Natural killer cell (primary cell): Measurements from ENCODE around the gene PSEN1. TPM values are rescaled to one million over a fixed set of nuclear protein-coding genes. Genes with fewer than 3 reads are reported as not detected.

Source experiments
- ATAC-seq, 3 donors: fragments of 150-1000 bp in 2 of 3; fragments of 200-7000 bp in 1 of 3; cut with Tn5 transposase; 1 replicate in 1 of 3; 2 replicates in 2 of 3; pipeline ENCODE4 v1.10.0; 2021; ENCODE audit warnings: mild to moderate bottlenecking in 2 of 3, moderate library complexity in 2 of 3
- DNase-seq, 2 donors: peaks; one replicate each; pipeline versions ENCODE4 v3.0.0 to v3.0.0-alpha.2; 2013 to 2021; ENCODE audit warnings: mixed read lengths in 1 of 2
- H3K27ac ChIP-seq: one replicate; pipeline ENCODE4 v1.5.1; 2013; ENCODE audit warnings: mild to moderate bottlenecking, low read length
- H3K27me3 ChIP-seq: one replicate; pipeline ENCODE4 v1.6.1; 2013; ENCODE audit warnings: low read length; ENCODE audit not compliant: control insufficient read depth, insufficient read depth
- H3K36me3 ChIP-seq: one replicate; pipeline ENCODE4 v1.6.1; 2013; ENCODE audit warnings: low read length; ENCODE audit not compliant: control insufficient read depth, insufficient read depth
- H3K4me1 ChIP-seq: one replicate; pipeline ENCODE4 v1.6.1; 2013; ENCODE audit warnings: low read length; ENCODE audit not compliant: control insufficient read depth, insufficient read depth
- H3K4me3 ChIP-seq: one replicate; pipeline ENCODE4 v1.5.1; 2013; ENCODE audit warnings: low read length
- H3K9me3 ChIP-seq: one replicate; pipeline ENCODE4 v1.6.1; 2013; ENCODE audit warnings: low read length; ENCODE audit not compliant: control insufficient read depth, insufficient read depth
- H3K27ac Mint-ChIP-seq, 2 donors: one replicate each; pipeline ENCODE4 v1.8.0; 2022; ENCODE audit warnings: mild to moderate bottlenecking in 2 of 2, mixed read lengths in 2 of 2, moderate library complexity in 1 of 2
- H3K27me3 Mint-ChIP-seq, 2 donors: one replicate each; pipeline ENCODE4 v1.8.0; 2022; ENCODE audit warnings: low read depth in 2 of 2, mixed read lengths in 2 of 2
- H3K36me3 Mint-ChIP-seq: one replicate; pipeline ENCODE4 v1.8.0; 2022; ENCODE audit warnings: mixed read lengths
- H3K4me1 Mint-ChIP-seq, 2 donors: one replicate each; pipeline ENCODE4 v1.8.0; 2022; ENCODE audit warnings: mixed read lengths in 2 of 2
- H3K4me3 Mint-ChIP-seq: one replicate; pipeline ENCODE4 v1.8.0; 2022; ENCODE audit warnings: mild to moderate bottlenecking, moderate library complexity, mixed read lengths
- H3K9me3 Mint-ChIP-seq, 2 donors: one replicate each; pipeline ENCODE4 v1.8.0; 2022; ENCODE audit warnings: mixed read lengths in 2 of 2
- CTCF ChIP-seq: fragments of 200-600 bp; IDR thresholded peaks from one replicate; pipeline ENCODE4 v1.8.0; 2022; ENCODE audit warnings: antibody characterized with exemption
- WGBS: methylation state at CpG from one replicate; pipeline ENCODE4 v1.1.7; 2013; ENCODE audit warnings: missing lambda C conversion rate; ENCODE audit not compliant: insufficient coverage; 5-methylcytosine and 5-hydroxymethylcytosine counted together
- intact Hi-C: fragments of 100-400 bp; cut with micrococcal nuclease; formaldehyde crosslinking; loops from one replicate; pipeline ENCODE4 v1.14.2; 2022
- total RNA-seq, 4 donors: library from RNA; stranded (reverse); fragments of 120-200 nt in 1 of 4; gene quantifications; one replicate each; pipeline versions ENCODE4 v1.2.3 to v1.2.4, GENCODE V29; 2013 to 2022

PSEN1 gene
- total RNA-seq, 3 donors from 2014 or later (not counting 1 experiment from before 2014, with no cell fraction given): 47.1 to 62.6 (median 55.2) TPM

GRCh38 chr14:73232984-73233383 is 96.7 kb downstream of the PSEN1 start:
- Mint-ChIP-seq H3K9me3 (no peaks in the 10 kb centered on the region), H3K4me3 (no peak overlapping the region), H3K27ac (no peak overlapping the region), H3K36me3 (no peaks in the 10 kb centered on the region), H3K4me1 (peaks cover 6 to 8% of the 10 kb centered on the region in 2 donors), H3K27me3 (peaks cover 35 to 41% of the 10 kb centered on the region in 2 donors)
- Histone ChIP-seq H3K9me3 (no peaks in the 10 kb centered on the region), H3K4me1 (peaks cover 5% of the 10 kb centered on the region), H3K4me3 (no peak overlapping the region), H3K27me3 (peaks cover 14% of the 10 kb centered on the region), H3K36me3 (peaks cover 9% of the 10 kb centered on the region), H3K27ac (no peak overlapping the region)
- ATAC-seq (no peak), DNase-seq (no peak)
- intact Hi-C loops: no loop called here
- 82% methylated on average over 8 of the region's 8 CpGs for WGBS
- TF ChIP-seq CTCF: no peak

DNA sequence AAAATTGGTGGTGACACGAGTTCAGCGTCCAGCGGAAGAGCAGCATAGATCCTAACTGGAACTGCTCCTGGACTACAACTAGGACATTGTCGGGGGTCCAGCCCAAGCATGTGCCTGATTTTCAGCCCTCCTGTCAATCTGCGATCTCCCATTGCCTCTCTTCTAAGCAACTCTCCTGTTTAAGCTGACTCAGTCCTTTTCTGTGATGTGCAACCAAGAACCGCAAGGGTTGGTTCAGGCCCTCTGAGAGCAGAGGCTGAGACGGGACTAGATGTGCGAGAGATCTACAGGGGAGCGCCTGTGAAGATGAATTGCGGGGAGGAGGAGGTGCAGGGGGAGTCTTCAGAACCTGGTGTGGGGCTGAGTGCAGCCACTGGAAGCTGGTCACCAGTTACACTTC is 97.3 kb downstream of the PSEN1 start:
- H3K4me3 ChIP-seq: no peak overlapping the region
- DNase-seq (no peak), ATAC-seq (no peak)
- H3K27me3 ChIP-seq: peaks cover 17% of the 10 kb centered on the region
- 79% methylated on average over 10 of the region's 10 CpGs for WGBS
- Mint-ChIP-seq H3K4me3 (no peak overlapping the region), H3K27ac (no peak overlapping the region), H3K9me3 (no peaks in the 10 kb centered on the region), H3K36me3 (no peaks in the 10 kb centered on the region), H3K27me3 (peaks cover 40 to 42% of the 10 kb centered on the region in 2 donors), H3K4me1 (peaks cover 6 to 8% of the 10 kb centered on the region in 2 donors)
- intact Hi-C loops: no loop called here
- H3K36me3 ChIP-seq: peaks cover 9% of the 10 kb centered on the region
- TF ChIP-seq CTCF: no peak
- peaks cover 10% of the 10 kb centered on the region for H3K4me1 ChIP-seq
- no peaks in the 10 kb centered on the region for H3K9me3 ChIP-seq
- H3K27ac ChIP-seq: no peak overlapping the region

- peaks cover 17% of the 10 kb centered on the region for H3K27me3 ChIP-seq
- Mint-ChIP-seq H3K4me1 (peaks cover 6 to 8% of the 10 kb centered on the region in 2 donors), H3K4me3 (no peak overlapping the region), H3K9me3 (no peaks in the 10 kb centered on the region), H3K27me3 (peaks cover 43 to 47% of the 10 kb centered on the region in 2 donors), H3K36me3 (no peaks in the 10 kb centered on the region), H3K27ac (no peak overlapping the region)
- ATAC-seq: no peak
- WGBS: 91% methylated on average over 4 of the region's 5 CpGs
- intact Hi-C loops: no loop called here
- H3K4me3 ChIP-seq: no peak overlapping the region
- no peak for DNase-seq
- H3K4me1 ChIP-seq: peaks cover 10% of the 10 kb centered on the region
- H3K9me3 ChIP-seq: no peaks in the 10 kb centered on the region
- H3K36me3 ChIP-seq: peaks cover 4% of the 10 kb centered on the region
- no peak overlapping the region for H3K27ac ChIP-seq
- TF ChIP-seq CTCF: no peak
Observed at GRCh38 chr14:73234029-73234428, 97.7 kb downstream of the PSEN1 start.
